ENCODE results near the gene SSMEM1.

Gene SSMEM1

GRCh38 chr7:130213828-130214227 lies 6.2 kb downstream of the SSMEM1 start:
- no peaks in the 10 kb centered on the region for H3K9me3 Mint-ChIP-seq
- H3K36me3 Mint-ChIP-seq (ENCODE audit: low read depth), result no peaks in the 10 kb centered on the region
- no peak overlapping the region for H3K4me3 Mint-ChIP-seq
- TF ChIP-seq, protein P1, sequence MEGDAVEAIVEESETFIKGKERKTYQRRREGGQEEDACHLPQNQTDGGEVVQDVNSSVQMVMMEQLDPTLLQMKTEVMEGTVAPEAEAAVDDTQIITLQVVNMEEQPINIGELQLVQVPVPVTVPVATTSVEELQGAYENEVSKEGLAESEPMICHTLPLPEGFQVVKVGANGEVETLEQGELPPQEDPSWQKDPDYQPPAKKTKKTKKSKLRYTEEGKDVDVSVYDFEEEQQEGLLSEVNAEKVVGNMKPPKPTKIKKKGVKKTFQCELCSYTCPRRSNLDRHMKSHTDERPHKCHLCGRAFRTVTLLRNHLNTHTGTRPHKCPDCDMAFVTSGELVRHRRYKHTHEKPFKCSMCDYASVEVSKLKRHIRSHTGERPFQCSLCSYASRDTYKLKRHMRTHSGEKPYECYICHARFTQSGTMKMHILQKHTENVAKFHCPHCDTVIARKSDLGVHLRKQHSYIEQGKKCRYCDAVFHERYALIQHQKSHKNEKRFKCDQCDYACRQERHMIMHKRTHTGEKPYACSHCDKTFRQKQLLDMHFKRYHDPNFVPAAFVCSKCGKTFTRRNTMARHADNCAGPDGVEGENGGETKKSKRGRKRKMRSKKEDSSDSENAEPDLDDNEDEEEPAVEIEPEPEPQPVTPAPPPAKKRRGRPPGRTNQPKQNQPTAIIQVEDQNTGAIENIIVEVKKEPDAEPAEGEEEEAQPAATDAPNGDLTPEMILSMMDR (IDR thresholded peaks at IDR 0.05; ENCODE audit: unreplicated experiment in 3 of 3), result no peak
- H3K4me1 Mint-ChIP-seq, result peaks cover 4% of the 10 kb centered on the region
- no peak overlapping the region for H3K27ac Mint-ChIP-seq
- H3K27me3 Mint-ChIP-seq (ENCODE audit: low read depth), result no peaks in the 10 kb centered on the region

- Mint-ChIP-seq H3K36me3 (ENCODE audit: low read depth) (no peaks in the 10 kb centered on the region), H3K9me3 (no peaks in the 10 kb centered on the region), H3K27me3 (ENCODE audit: low read depth) (no peaks in the 10 kb centered on the region), H3K27ac (no peak overlapping the region), H3K4me3 (no peak overlapping the region), H3K4me1 (peaks cover 8% of the 10 kb centered on the region)
- TF ChIP-seq, protein P1 (IDR thresholded peaks at IDR 0.05; ENCODE audit: unreplicated experiment in 3 of 3), result no peak
Observed at GRCh38 chr7:130216025-130216424, 8.4 kb downstream of the SSMEM1 start.

DNA sequence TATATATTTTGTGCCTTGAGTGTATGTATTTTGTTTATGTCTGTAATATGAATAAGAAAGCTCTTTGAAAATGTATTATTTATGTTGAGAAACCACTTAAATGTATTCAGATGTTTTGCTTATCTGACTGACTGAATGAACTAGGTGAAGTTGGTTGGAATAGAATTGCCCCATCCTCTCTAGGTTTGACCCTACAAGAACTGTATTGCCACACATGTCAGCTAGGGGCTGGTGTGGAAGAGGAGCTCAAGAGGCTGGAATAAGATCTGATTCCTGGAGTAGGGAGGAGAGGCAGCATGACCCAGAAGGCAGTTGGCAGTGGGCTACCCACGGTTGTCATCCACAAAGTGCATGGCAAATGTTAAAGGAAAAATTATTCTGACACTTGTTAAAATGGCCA lies 9.1 kb downstream of the SSMEM1 start:
- H3K36me3 Mint-ChIP-seq (ENCODE audit: low read depth), result no peaks in the 10 kb centered on the region
- no peaks in the 10 kb centered on the region for H3K27me3 Mint-ChIP-seq (ENCODE audit: low read depth)
- H3K4me1 Mint-ChIP-seq, result peaks cover 11% of the 10 kb centered on the region
- TF ChIP-seq, protein P1 (IDR thresholded peaks at IDR 0.05; ENCODE audit: unreplicated experiment in 3 of 3), result no peak
- H3K27ac Mint-ChIP-seq, result no peak overlapping the region
- no peaks in the 10 kb centered on the region for H3K9me3 Mint-ChIP-seq
- H3K4me3 Mint-ChIP-seq, result no peak overlapping the region

- no peaks in the 10 kb centered on the region for H3K27me3 Mint-ChIP-seq (ENCODE audit: low read depth)
- no peak overlapping the region for H3K4me3 Mint-ChIP-seq
- peaks cover 11% of the 10 kb centered on the region for H3K4me1 Mint-ChIP-seq
- peaks cover 4% of the 10 kb centered on the region for H3K9me3 Mint-ChIP-seq
- peak overlapping the region in 1 of 3 experiments; percentile 27 for H3K27ac Mint-ChIP-seq
- no peaks in the 10 kb centered on the region for H3K36me3 Mint-ChIP-seq (ENCODE audit: low read depth)
- TF ChIP-seq, protein P1 (IDR thresholded peaks at IDR 0.05; ENCODE audit: unreplicated experiment in 3 of 3), result no peak
Observed at GRCh38 chr7:130218806-130219620, 11.4 kb downstream of the SSMEM1 start.

DNA sequence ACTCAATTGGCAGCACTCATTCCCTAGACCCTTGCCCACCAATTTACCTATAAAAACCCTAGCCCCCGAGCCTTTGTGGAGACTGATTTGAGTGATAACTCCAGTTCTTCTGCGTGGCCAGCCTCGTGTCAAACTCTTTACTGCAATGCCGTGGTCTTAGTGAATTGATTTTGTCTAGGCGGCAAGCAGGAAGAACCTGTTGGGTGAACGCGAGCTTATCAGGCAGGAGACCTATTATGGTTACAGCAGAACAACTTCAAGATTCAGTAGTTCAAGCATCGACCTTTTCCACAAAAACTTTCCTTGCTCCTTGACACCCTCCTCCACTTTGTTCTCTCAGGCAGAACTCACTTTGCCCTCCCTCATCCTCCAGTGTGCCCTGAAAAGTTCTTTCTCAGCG lies 12.2 kb downstream of the SSMEM1 start:
- H3K4me1 Mint-ChIP-seq, result peaks cover 11% of the 10 kb centered on the region
- peaks cover 6% of the 10 kb centered on the region for H3K9me3 Mint-ChIP-seq
- H3K27me3 Mint-ChIP-seq (ENCODE audit: low read depth), result no peaks in the 10 kb centered on the region
- TF ChIP-seq, protein P1 (IDR thresholded peaks at IDR 0.05; ENCODE audit: unreplicated experiment in 3 of 3), result no peak
- H3K4me3 Mint-ChIP-seq, result no peak overlapping the region
- no peak overlapping the region for H3K27ac Mint-ChIP-seq
- H3K36me3 Mint-ChIP-seq (ENCODE audit: low read depth), result no peaks in the 10 kb centered on the region

- peaks cover 18% of the 10 kb centered on the region for H3K4me1 Mint-ChIP-seq
- TF ChIP-seq, protein P1 (IDR thresholded peaks at IDR 0.05; ENCODE audit: unreplicated experiment in 3 of 3), result no peak
- H3K4me3 Mint-ChIP-seq, result no peak overlapping the region
- H3K9me3 Mint-ChIP-seq, result peaks cover 6% of the 10 kb centered on the region
- H3K27ac Mint-ChIP-seq, result no peak overlapping the region
- peaks cover 3% of the 10 kb centered on the region for H3K27me3 Mint-ChIP-seq (ENCODE audit: low read depth)
- H3K36me3 Mint-ChIP-seq (ENCODE audit: low read depth), result no peaks in the 10 kb centered on the region
Observed at GRCh38 chr7:130221746-130222145, 14.1 kb downstream of the SSMEM1 start.

Measured in nephron (organoid).